IMR-90 (cell line): Measurements from ENCODE around the gene DIPK1B.

Experiments used
- BHLHE40 ChIP-seq: fragments of 150-350 bp; IDR thresholded peaks from 2 replicates; pipeline ENCODE4 v1.6.1; 2016; ENCODE audit warnings: mild to moderate bottlenecking, low read depth, low read length
- CEBPB ChIP-seq: IDR thresholded peaks from 2 replicates; pipeline ENCODE4 v1.6.1; 2012; ENCODE audit warnings: low read depth, low read length, improper control_type of control experiment
- MAZ ChIP-seq: IDR thresholded peaks from 2 replicates; pipeline ENCODE4 v1.6.1; 2012; ENCODE audit warnings: low read depth, mild to moderate bottlenecking, low read length, improper control_type of control experiment, moderate library complexity, borderline replicate concordance
- MXI1 ChIP-seq: IDR thresholded peaks from 2 replicates; pipeline ENCODE4 v1.6.1; 2012; ENCODE audit warnings: low read depth, mild to moderate bottlenecking, low read length, moderate library complexity, borderline replicate concordance
- NFE2L2 ChIP-seq: fragments of 150-350 bp; IDR thresholded peaks from 2 replicates; pipeline ENCODE4 v1.6.1; 2016; ENCODE audit warnings: low read depth, mild to moderate bottlenecking, low read length
- POLR2A ChIP-seq: IDR thresholded peaks from 2 replicates; pipeline ENCODE4 v1.6.1; 2012; ENCODE audit warnings: mild to moderate bottlenecking, low read depth, low read length
- RAD21 ChIP-seq: IDR thresholded peaks from 2 replicates; pipeline ENCODE4 v1.6.1; 2012; ENCODE audit warnings: low read length, improper control_type of control experiment
- RCOR1 ChIP-seq: IDR thresholded peaks from 2 replicates; pipeline ENCODE4 v1.6.1; 2012; ENCODE audit warnings: mild to moderate bottlenecking, low read length, improper control_type of control experiment; ENCODE audit not compliant: insufficient replicate concordance
- SMC3 ChIP-seq: fragments of 150-350 bp; IDR thresholded peaks from 2 replicates; pipeline ENCODE4 v1.6.1; 2016; ENCODE audit warnings: low read depth, mild to moderate bottlenecking, antibody characterized with exemption, low read length, moderate library complexity
- USF2 ChIP-seq: fragments of 150-350 bp; IDR thresholded peaks from 2 replicates; pipeline ENCODE4 v1.6.1; 2017; ENCODE audit warnings: mild to moderate bottlenecking, antibody characterized with exemption, low read length, low read depth
- TF ChIP-seq, protein P1 (sequence below): conservative IDR thresholded peaks from 2 replicates; pipeline ENCODE4 v1.5.1; 2012; ENCODE audit warnings: mild to moderate bottlenecking, low read depth, low read length, improper control_type of control experiment
- TF ChIP-seq, protein P2 (sequence below): fragments of 150-350 bp; IDR thresholded peaks from 2 replicates; pipeline ENCODE4 v1.6.1; 2016; ENCODE audit warnings: low read depth, mild to moderate bottlenecking, low read length, moderate library complexity, borderline replicate concordance

GRCh38 chr9:136720251-136720897 is 8.0 kb downstream of the DIPK1B start:
- TF ChIP-seq RAD21: no peak
- TF ChIP-seq, protein P1, sequence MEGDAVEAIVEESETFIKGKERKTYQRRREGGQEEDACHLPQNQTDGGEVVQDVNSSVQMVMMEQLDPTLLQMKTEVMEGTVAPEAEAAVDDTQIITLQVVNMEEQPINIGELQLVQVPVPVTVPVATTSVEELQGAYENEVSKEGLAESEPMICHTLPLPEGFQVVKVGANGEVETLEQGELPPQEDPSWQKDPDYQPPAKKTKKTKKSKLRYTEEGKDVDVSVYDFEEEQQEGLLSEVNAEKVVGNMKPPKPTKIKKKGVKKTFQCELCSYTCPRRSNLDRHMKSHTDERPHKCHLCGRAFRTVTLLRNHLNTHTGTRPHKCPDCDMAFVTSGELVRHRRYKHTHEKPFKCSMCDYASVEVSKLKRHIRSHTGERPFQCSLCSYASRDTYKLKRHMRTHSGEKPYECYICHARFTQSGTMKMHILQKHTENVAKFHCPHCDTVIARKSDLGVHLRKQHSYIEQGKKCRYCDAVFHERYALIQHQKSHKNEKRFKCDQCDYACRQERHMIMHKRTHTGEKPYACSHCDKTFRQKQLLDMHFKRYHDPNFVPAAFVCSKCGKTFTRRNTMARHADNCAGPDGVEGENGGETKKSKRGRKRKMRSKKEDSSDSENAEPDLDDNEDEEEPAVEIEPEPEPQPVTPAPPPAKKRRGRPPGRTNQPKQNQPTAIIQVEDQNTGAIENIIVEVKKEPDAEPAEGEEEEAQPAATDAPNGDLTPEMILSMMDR: no peak
- TF ChIP-seq POLR2A: no peak
- no peak for TF ChIP-seq SMC3
- no peak for TF ChIP-seq BHLHE40
- TF ChIP-seq MXI1: no peak
- TF ChIP-seq USF2: peak; percentile 44; the same call in 1 of the 2 replicates
- TF ChIP-seq, protein P2, sequence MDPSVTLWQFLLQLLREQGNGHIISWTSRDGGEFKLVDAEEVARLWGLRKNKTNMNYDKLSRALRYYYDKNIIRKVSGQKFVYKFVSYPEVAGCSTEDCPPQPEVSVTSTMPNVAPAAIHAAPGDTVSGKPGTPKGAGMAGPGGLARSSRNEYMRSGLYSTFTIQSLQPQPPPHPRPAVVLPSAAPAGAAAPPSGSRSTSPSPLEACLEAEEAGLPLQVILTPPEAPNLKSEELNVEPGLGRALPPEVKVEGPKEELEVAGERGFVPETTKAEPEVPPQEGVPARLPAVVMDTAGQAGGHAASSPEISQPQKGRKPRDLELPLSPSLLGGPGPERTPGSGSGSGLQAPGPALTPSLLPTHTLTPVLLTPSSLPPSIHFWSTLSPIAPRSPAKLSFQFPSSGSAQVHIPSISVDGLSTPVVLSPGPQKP: no peak
- no peak for TF ChIP-seq MAZ
- no peak for TF ChIP-seq CEBPB
- TF ChIP-seq NFE2L2: no peak
- TF ChIP-seq RCOR1: no peak
